Lung (tissue), 12 donors: ENCODE measurements around the gene KIF26A. TPM values are rescaled to one million over a fixed set of nuclear protein-coding genes. Genes with fewer than 3 reads are reported as not detected.

Experiments
- ATAC-seq: fragments of 200-7000 bp; cut with Tn5 transposase; one replicate; pipeline ENCODE4 v1.9.1; 2020; ENCODE audit warnings: moderate number of reproducible peaks; ENCODE audit not compliant: insufficient read depth, low FRiP score
- DNase-seq, 3 donors: peaks; one replicate each; pipeline ENCODE4 v3.0.0-alpha.2; 2013 to 2017
- H3K27ac ChIP-seq, 2 donors: one replicate each; pipeline ENCODE4 v1.5.1; 2013; ENCODE audit warnings: mild to moderate bottlenecking in 2 of 2, moderate library complexity in 2 of 2, control low read depth in 1 of 2, inconsistent platforms in 1 of 2, low read depth in 1 of 2, low read length in 1 of 2
- H3K27me3 ChIP-seq, 3 donors: one replicate each; pipeline ENCODE4 v1.5.1; 2013; ENCODE audit warnings: low read length in 2 of 3; ENCODE audit not compliant: control insufficient read depth in 3 of 3, insufficient read depth in 3 of 3
- H3K36me3 ChIP-seq, 4 donors: one replicate each; pipeline ENCODE4 v1.5.1; 2013; ENCODE audit warnings: low read length in 4 of 4, mild to moderate bottlenecking in 1 of 4, moderate library complexity in 1 of 4; ENCODE audit not compliant: control insufficient read depth in 4 of 4, insufficient read depth in 4 of 4
- H3K4me1 ChIP-seq, 5 donors: one replicate each; pipeline ENCODE4 v1.5.1; 2013; ENCODE audit warnings: low read length in 5 of 5, mild to moderate bottlenecking in 2 of 5, moderate library complexity in 1 of 5; ENCODE audit not compliant: control insufficient read depth in 5 of 5, insufficient read depth in 5 of 5
- H3K4me3 ChIP-seq: one replicate; pipeline ENCODE4 v1.5.1; 2013; ENCODE audit warnings: mild to moderate bottlenecking, control low read depth, moderate library complexity
- H3K9ac ChIP-seq, 2 donors: one replicate each; pipeline ENCODE4 v1.5.1; 2013; ENCODE audit warnings: low read length in 2 of 2, control low read depth in 1 of 2; ENCODE audit not compliant: insufficient read depth in 1 of 2
- H3K9me3 ChIP-seq, 4 donors: one replicate each; pipeline ENCODE4 v1.5.1; 2013; ENCODE audit warnings: low read length in 3 of 4, mild to moderate bottlenecking in 1 of 4, moderate library complexity in 1 of 4; ENCODE audit not compliant: control insufficient read depth in 4 of 4, insufficient read depth in 3 of 4
- WGBS, 2 donors: extraction: QIAGEN DNeasy Blood & Tissue Kit; methylation state at CpG; one replicate each; pipeline ENCODE4 v1.1.7; 2013; 5-methylcytosine and 5-hydroxymethylcytosine counted together
- polyA plus RNA-seq, 2 donors: library from polyadenylated mRNA; stranded (reverse); fragments of 200-250 nt; gene quantifications; one replicate each; pipeline ENCODE4 v1.2.1, GENCODE V29; 2013
- total RNA-seq, 2 donors: library from RNA; depleted of rRNA in 1 of 2; stranded (reverse); fragments of >200 nt in 1 of 2; gene quantifications; one replicate each; pipeline ENCODE4 v1.2.1, GENCODE V29; 2014 to 2021
- TF ChIP-seq, protein P1 (sequence below): IDR thresholded peaks from 2 replicates; pipeline ENCODE4 v1.5.1; 2012; ENCODE audit warnings: mild to moderate bottlenecking; ENCODE audit errors: control extremely low read depth, extremely low read depth
- donor health status: control.
- donor health status: control.
- donor health status: Bipolar disorder and iron deficiency.
- donor health status: healthy.
- donor health status: DM: yes; HTN: yes; CAD: no.

Gene KIF26A
- total and polyA plus RNA-seq, 4 donors: 2.4 to 11.4 (median 4.5) TPM

DNA sequence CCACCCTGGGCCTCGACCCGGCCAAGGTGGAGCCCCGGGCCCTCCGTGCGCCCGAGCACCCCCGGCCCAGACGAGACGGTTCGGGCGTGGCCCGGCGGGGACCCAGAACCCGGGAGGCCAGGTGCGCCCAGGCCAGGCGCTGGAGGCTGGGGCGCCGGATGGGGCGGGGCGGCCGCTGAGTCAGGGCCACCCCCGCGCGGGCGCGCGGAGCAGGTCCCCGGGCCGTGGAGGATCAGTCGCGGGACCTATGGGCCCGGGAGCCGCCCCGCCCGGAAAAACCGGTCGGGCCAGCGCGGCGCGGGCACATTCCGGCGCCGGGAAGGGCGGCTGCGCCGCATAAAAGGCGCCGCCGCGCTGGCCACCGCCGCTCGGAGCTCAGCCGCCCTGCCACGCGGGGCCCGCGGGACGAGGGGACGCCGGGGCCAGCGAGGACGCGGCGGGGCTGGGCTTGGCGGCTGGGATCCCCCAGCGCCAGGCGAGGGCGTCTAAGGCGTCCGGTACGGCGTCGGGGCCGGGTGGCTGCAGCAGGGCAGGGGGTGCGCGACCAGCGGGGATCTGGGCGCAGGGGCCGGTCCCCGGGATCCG, 21.5 kb upstream of the KIF26A start:
- Histone ChIP-seq H3K9ac (peak overlapping the region in 1 of 2 donors; percentile 25), H3K4me3 (peak overlapping the region; percentile 30), H3K27ac (peak overlapping the region in 1 of 2 donors; percentile 75), H3K4me1 (peaks cover 0 to 5% (median 0%) of the 10 kb centered on the region in 5 donors), H3K9me3 (peaks cover 0 to 5% (median 0%) of the 10 kb centered on the region in 4 donors), H3K27me3 (peaks cover 5 to 33% (median 23%) of the 10 kb centered on the region in 3 donors), H3K36me3 (no peaks in the 10 kb centered on the region)
- ATAC-seq: peak; percentile 74
- DNase-seq: peak in 2 of 3 donors; percentile 37 to 67
- 0 to 1% methylated on average over 38 to 83 of the region's 83 CpGs for WGBS, 2 donors
- TF ChIP-seq, protein P1, sequence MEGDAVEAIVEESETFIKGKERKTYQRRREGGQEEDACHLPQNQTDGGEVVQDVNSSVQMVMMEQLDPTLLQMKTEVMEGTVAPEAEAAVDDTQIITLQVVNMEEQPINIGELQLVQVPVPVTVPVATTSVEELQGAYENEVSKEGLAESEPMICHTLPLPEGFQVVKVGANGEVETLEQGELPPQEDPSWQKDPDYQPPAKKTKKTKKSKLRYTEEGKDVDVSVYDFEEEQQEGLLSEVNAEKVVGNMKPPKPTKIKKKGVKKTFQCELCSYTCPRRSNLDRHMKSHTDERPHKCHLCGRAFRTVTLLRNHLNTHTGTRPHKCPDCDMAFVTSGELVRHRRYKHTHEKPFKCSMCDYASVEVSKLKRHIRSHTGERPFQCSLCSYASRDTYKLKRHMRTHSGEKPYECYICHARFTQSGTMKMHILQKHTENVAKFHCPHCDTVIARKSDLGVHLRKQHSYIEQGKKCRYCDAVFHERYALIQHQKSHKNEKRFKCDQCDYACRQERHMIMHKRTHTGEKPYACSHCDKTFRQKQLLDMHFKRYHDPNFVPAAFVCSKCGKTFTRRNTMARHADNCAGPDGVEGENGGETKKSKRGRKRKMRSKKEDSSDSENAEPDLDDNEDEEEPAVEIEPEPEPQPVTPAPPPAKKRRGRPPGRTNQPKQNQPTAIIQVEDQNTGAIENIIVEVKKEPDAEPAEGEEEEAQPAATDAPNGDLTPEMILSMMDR: no peak

DNA sequence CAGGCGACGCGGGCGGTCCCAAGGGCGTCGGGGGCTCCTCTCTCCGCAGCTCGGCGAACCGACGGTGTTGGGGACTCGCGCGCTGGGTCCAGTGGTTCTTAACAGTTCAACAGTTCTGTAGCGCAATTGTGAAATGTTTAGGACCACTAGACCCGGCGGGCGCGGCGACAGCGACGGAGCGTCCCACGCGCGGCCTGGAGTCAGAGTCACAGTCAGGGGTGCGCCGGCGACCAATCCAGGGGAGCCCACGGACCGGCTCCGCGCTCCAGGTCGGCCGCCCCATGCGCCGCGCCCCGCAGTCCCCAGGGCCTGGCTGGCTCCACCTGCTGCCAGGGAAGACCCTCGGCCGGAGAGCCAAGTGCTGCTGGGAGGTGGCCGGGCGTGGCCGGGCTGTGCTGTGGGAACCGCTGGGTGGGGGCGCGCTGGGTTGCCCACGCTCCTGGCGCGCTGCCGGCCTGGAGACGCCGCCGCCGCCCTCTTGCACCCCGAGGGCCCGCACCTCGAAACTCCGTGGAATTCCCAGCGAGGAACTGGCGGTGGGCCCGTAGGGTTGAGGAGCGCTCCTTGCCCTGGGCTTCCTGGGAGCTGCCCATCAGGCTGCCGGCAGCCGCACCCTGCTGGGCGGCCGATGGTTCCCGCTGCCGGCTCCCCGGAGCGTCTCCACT, 20.9 kb upstream of the KIF26A start:
- peaks cover 0 to 5% (median 0%) of the 10 kb centered on the region in 5 donors for H3K4me1 ChIP-seq
- peak overlapping the region; percentile 30 for H3K4me3 ChIP-seq
- TF ChIP-seq, protein P1: no peak
- H3K36me3 ChIP-seq: no peaks in the 10 kb centered on the region
- H3K9ac ChIP-seq: no peak overlapping the region
- H3K27ac ChIP-seq: peak overlapping the region in 1 of 2 donors; percentile 64
- ATAC-seq (peak; percentile 13), DNase-seq (peak in 1 of 3 donors; percentile 17)
- peaks cover 5 to 37% (median 23%) of the 10 kb centered on the region in 3 donors for H3K27me3 ChIP-seq
- H3K9me3 ChIP-seq: peaks cover 0 to 5% (median 0%) of the 10 kb centered on the region in 4 donors
- WGBS, 2 donors: 6% methylated on average over 51 to 71 of the region's 71 CpGs

DNA sequence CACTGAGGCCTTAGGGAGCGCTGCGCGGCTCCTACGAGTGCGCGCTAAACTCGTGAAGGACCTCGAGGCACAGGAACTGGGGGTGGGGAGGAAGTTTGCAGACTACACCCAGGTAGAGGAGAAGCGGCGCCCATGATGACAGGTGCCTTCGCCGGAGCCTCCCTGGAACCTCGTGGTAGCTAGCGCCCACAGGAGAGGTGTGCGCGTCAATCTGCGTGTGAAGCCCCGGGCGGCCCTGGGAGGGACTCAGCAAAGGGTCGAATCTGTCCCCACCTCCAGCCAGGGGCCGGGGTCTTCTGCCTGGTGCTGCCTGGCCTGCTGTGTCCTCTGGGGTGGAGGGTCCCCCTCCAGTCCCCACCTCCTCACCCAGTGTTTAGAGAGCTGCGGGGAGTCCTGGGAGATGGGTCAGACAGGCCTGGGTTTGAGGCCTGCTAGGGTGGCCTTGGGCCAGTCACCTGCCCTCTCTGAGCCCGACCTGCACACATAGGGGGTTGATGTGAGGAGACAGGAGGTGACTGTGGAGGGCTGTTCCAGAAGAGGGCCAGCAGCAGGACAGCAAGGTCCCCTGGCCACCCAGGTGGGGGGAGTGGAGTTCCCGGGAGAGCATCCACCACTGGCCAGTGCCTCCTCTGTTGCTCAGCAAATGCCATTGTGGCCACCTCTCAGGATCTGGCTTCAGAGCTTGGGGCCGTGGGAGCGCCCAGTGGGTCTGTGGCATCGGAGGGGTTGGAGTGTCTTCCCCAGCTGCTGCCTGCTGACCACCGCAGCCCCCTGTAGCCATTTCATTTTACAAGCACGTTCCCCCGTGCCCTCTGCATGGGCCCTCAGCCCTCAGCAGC, 20.2 kb upstream of the KIF26A start:
- no peak overlapping the region for H3K4me3 ChIP-seq
- peak overlapping the region in 1 of 2 donors; percentile 64 for H3K27ac ChIP-seq
- no peak overlapping the region for H3K9ac ChIP-seq
- DNase-seq (peak in 1 of 3 donors; percentile 13), ATAC-seq (no peak)
- peaks cover 5 to 37% (median 23%) of the 10 kb centered on the region in 3 donors for H3K27me3 ChIP-seq
- TF ChIP-seq, protein P1: no peak
- no peaks in the 10 kb centered on the region for H3K36me3 ChIP-seq
- WGBS, 2 donors: 61 to 67% methylated on average over 30 of the region's 30 CpGs
- H3K9me3 ChIP-seq: peaks cover 0 to 5% (median 0%) of the 10 kb centered on the region in 4 donors
- H3K4me1 ChIP-seq: peaks cover 0 to 5% (median 0%) of the 10 kb centered on the region in 5 donors
